HG02840 (cell line): ENCODE data around the gene MYB.
A peak's percentile ranks its signal among the peaks of the same experiment; 100 is the strongest.

Experiments used
- ATAC-seq: cut with Tn5 transposase; IDR thresholded peaks from one replicate; pipeline ENCODE4 v1.9.1; 2021; ENCODE audit warnings: mild to moderate bottlenecking, moderate library complexity, moderate number of reproducible peaks; ENCODE audit not compliant: unreplicated experiment, low FRiP score

Gene MYB

DNA sequence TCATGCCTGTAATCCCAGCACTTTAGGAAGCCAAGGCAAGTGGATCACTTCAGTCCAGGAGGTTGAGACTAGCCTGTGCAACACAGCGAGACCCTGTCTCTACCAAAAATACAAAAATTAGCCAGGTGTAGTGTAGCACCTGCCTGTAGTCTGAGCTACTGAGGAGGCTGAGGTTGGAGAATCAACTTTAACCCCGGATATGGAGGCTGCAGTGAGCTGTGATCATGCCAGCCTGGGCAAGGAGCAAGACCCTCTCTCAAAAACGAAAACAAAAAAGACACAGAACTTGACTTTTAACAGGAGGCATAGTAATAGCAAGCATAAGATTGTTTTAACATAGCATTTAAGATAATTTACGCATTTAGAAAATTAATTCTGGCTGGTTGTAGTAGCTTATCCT lies 32.5 kb downstream of the MYB start:
- no peak for ATAC-seq

GRCh38 chr6:135215160-135215559 lies 34.1 kb downstream of the MYB start:
- no peak for ATAC-seq

- ATAC-seq = no peak
These were observed 34.5 kb downstream of the MYB start for GRCh38 chr6:135215563-135215962.

DNA sequence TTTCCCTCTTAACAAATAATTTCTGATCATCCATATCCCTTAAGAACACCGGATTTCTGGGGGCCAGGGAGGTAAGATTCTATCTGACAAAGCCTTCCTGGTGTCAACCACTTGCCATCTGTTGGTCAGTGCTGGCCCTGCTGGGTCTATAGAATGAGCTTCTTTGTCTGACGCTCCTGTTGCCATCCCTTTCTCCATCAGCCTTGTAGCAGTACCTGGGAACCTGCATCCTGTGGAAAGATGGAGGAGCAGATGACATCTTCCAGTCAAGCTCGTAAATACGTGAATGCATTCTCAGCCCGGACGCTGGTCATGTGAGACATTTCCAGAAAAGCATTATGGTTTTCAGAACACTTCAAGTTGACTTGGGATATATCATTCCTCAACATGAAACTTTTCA lies 36.6 kb downstream of the MYB start:
- no peak for ATAC-seq

GRCh38 chr6:135219346-135219745 lies 38.2 kb downstream of the MYB start:
- no peak for ATAC-seq

DNA sequence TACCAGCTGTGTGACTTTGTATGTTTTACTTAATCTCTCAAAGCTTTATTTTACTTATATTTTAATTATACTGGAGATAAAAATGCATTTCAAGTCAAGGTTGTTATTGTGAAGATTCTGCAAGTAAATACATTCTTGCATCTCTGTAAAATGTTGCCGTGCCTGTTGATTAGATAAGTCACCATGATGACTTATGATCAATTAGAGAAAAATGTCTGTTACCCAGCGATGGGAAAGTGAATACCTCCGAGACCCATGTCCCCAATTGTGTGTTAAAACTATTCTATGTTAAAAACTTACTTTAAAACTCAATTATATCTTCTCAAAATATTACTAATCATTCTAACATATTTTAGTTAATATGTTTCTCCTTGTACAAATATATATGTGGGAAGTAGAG lies 39.9 kb downstream of the MYB start:
- ATAC-seq = no peak

GRCh38 chr6:135221505-135221904 lies 40.4 kb downstream of the MYB start:
- ATAC-seq = no peak

- ATAC-seq = no peak
These were observed 41.5 kb downstream of the MYB start for GRCh38 chr6:135222623-135223022.

DNA sequence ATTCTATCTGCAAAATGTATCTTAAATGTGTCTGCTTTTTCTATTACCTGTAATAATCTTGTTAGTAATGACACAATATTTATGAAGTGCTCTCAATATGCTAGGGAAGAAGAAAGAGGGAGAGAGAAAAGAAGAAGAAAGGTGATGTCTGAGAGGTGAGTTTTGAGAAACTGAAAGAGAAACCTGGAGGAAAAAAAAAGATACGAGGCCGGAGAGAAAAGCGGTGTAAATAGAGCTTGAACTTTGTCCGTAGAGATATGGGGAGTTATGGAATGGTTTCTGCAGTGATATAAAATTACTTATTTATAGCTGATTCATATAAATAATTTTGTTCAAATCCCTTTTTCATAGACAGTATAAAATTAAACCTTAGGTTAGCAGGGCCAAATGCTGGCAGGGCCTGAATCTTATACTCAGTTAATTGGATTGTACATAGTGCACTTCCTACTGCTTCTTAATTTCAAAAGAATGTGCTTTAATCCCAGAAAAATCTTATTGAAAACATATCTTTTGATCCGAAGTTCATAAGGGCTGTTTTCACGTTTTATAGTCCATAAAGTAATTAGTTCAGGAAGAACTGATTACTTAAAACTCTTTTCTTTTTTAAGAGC lies 43.0 kb downstream of the MYB start:
- no peak for ATAC-seq

GRCh38 chr6:135225911-135226310 lies 44.8 kb downstream of the MYB start:
- no peak for ATAC-seq

DNA sequence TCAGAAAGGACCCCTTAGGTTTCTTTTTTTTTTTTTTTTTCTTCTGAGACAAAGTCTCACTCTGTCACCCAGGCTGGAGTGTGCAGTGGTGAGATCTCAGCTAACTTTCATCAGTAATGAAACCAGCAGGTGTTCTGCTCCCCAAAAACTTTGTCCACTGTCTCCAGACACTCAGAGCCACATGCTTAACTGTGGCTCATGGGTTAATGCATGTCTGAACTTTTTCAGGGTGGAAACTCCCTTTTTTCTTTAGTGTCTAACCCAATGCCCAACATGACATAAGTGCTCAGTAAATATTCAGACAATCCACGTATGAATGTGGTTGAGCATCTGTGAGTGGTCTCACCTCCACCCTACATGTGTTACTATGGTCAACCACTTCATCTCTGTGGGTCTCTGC lies 45.4 kb downstream of the MYB start:
- peak; percentile 66 for ATAC-seq

DNA sequence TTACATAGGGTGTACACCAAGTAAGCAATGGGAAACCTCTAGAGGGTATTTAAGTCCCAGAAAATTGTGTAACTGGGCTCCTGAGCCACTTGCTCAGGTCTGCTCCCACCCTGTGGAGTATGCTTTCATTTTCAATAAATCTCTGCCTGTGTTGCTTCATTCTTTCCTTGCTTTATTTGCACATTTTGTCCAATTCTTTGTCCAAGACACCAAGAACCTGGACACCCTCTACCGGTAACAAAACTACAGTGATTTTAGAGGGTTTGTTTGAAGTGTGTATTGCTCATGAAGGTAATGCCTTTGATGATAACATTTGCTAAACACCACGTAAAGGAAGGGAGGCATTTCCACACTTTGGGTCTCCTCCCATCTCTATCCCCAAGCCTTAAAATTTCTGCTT lies 46.2 kb downstream of the MYB start:
- no peak for ATAC-seq

- ATAC-seq = no peak
These were observed 46.6 kb downstream of the MYB start for GRCh38 chr6:135227758-135228157.

- no peak for ATAC-seq
These were observed 47.4 kb downstream of the MYB start for GRCh38 chr6:135228486-135228885.

DNA sequence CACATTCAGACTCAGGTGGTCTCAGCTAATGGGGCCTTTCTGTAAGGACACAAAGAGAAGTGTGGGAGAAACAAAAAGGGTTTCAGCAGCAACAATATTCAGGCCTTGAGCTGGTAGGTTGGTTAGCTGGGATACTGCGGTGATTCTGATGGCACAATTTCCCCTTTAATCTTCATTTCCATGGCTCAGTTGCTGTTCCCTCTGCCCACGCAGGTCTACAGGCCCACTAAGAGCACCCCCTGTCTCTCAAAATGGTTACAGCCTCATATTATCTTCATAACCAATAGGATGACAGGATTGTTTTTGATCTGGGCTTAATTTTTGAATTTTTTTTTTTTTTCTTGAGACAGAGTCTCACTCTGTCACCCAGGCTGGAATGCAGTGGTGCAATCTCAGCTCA lies 48.9 kb downstream of the MYB start:
- no peak for ATAC-seq

- no peak for ATAC-seq
These were observed 49.8 kb downstream of the MYB start for GRCh38 chr6:135230711-135231468.

DNA sequence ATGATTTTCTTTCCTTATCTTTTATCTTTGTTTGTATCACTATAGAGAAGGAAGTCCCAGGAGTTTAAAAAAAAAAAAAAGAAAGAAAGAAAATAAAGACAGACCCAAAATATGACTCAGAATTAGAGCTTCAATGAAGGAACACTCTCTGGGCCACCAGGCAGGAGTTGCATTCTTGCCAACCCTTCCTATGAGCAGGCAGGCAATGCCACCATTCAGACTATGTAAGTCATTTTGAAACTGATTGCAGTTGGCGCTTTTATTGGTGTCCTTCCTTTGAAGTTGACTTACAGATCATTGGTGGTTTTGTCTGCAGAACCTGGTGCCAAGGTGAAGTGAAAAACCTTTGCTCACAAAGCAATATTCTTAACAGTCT lies 50.3 kb downstream of the MYB start:
- ATAC-seq = no peak

GRCh38 chr6:135233686-135234491 lies 52.8 kb downstream of the MYB start:
- no peak for ATAC-seq

- ATAC-seq = no peak
These were observed 53.3 kb downstream of the MYB start for GRCh38 chr6:135234492-135234780.

GRCh38 chr6:135235716-135236115 lies 54.6 kb downstream of the MYB start:
- no peak for ATAC-seq

- no peak for ATAC-seq
These were observed 55.2 kb downstream of the MYB start for GRCh38 chr6:135236319-135236718.

GRCh38 chr6:135236732-135237131 lies 55.6 kb downstream of the MYB start:
- no peak for ATAC-seq
